Measurements from ENCODE around the gene PPCDC.

- TF ChIP-seq YY1 (IDR thresholded peaks at IDR 0.05; ENCODE audit: insufficient read depth, insufficient read length) (no peak), ZNF274 (IDR thresholded peaks at IDR 0.05; ENCODE audit: low read depth, low read length) (no peak), SUZ12 (IDR thresholded peaks at IDR 0.05; ENCODE audit: extremely low read depth, insufficient read depth, insufficient read length) (no peak)
These were observed 25.8 kb upstream of the PPCDC start for GRCh38 chr15:74997543-74997942.
